Panc1 (cell line): ENCODE measurements around the gene EML6. TPM values are rescaled to one million over a fixed set of nuclear protein-coding genes. Genes with fewer than 3 reads are reported as not detected.
"Not testable (repeated sequence)": the region's sequence is repeated elsewhere in the genome, so short reads cannot be mapped to it uniquely, and the experiment has no call there.

Experiments used
- ATAC-seq: fragments of 200-7000 bp; cut with Tn5 transposase; 2 replicates; pipeline ENCODE4 v1.9.1; 2020; ENCODE audit warnings: mild to moderate bottlenecking, moderate library complexity
- BruUV-seq: library from RNA; stranded (reverse); fragments of 400-500 nt; replicated peaks from 2 replicates; lab custom pipeline; 2021; lab: Mats Ljungman, UMichigan
- CTCF ChIA-PET: fragments of 300-600 bp; sonication (Branson Sonifier 250); formaldehyde crosslinking; loops from one replicate; lab custom pipeline; 2022; ENCODE audit warnings: antibody characterized with exemption; lab: Charles Lee
- POLR2A ChIA-PET: fragments of 300-600 bp; sonication (Branson Sonifier 250); formaldehyde crosslinking; loops from one replicate; lab custom pipeline; 2022; ENCODE audit warnings: antibody characterized with exemption; lab: Charles Lee
- DNase-seq: peaks from one replicate; pipeline ENCODE4 v3.0.0-alpha.2; 2010; ENCODE audit warnings: low read depth, low spot score
- H3K27ac ChIP-seq: 2 replicates; pipeline ENCODE4 v1.5.1; 2011; ENCODE audit warnings: mild to moderate bottlenecking, low read length, inconsistent platforms
- H3K27me3 ChIP-seq: fragments of 200-500 bp; sonication (Bioruptor generic); 2 replicates; pipeline ENCODE4 v1.6.0; 2014; ENCODE audit warnings: low read length, inconsistent platforms; ENCODE audit not compliant: control insufficient read depth, insufficient read depth
- H3K36me3 ChIP-seq: fragments of 200-500 bp; sonication (Bioruptor generic); 2 replicates; pipeline ENCODE4 v1.5.1; 2014; ENCODE audit warnings: inconsistent platforms, mild to moderate bottlenecking, low read length, moderate library complexity; ENCODE audit not compliant: control insufficient read depth, insufficient read depth
- H3K4me1 ChIP-seq: 2 replicates; pipeline ENCODE4 v1.5.1; 2011; ENCODE audit warnings: inconsistent platforms, mild to moderate bottlenecking, low read length, moderate library complexity; ENCODE audit not compliant: control insufficient read depth, insufficient read depth
- H3K4me3 ChIP-seq, 2 experiments: 2 replicates each; pipeline ENCODE4 v1.5.1; 2011 to 2012; ENCODE audit warnings: low read depth in 2 of 2, low read length in 2 of 2, mild to moderate bottlenecking in 2 of 2, inconsistent platforms in 1 of 2, moderate library complexity in 1 of 2
- H3K9me3 ChIP-seq: fragments of 200-500 bp; sonication (Bioruptor generic); 2 replicates; pipeline ENCODE4 v1.5.1; 2014; ENCODE audit warnings: low read depth, mild to moderate bottlenecking, inconsistent platforms, low read length, moderate library complexity; ENCODE audit not compliant: control insufficient read depth, insufficient read depth
- CTCF ChIP-seq: fragments of 450-650 bp; IDR thresholded peaks from 2 replicates; pipeline ENCODE4 v1.5.1; 2017; ENCODE audit warnings: mild to moderate bottlenecking
- POLR2AphosphoS5 ChIP-seq: IDR thresholded peaks from 2 replicates; pipeline ENCODE4 v1.6.1; 2012; ENCODE audit warnings: mild to moderate bottlenecking, low read depth, low read length, moderate library complexity
- REST ChIP-seq, 2 experiments: IDR thresholded peaks; 2 replicates each; pipeline ENCODE4 v1.6.1; 2011 to 2012; ENCODE audit warnings: low read depth in 2 of 2, control low read depth in 1 of 2, low read length in 1 of 2, mild to moderate bottlenecking in 1 of 2, moderate library complexity in 1 of 2; ENCODE audit not compliant: insufficient read depth in 1 of 2
- SIN3A ChIP-seq: IDR thresholded peaks from 2 replicates; pipeline ENCODE4 v1.6.1; 2012; ENCODE audit warnings: low read depth, mild to moderate bottlenecking, low read length, moderate library complexity, borderline replicate concordance; ENCODE audit not compliant: insufficient read depth
- TCF7L2 ChIP-seq: IDR thresholded peaks from 2 replicates; pipeline ENCODE4 v1.6.1; 2011; ENCODE audit warnings: mild to moderate bottlenecking, low read depth, low read length, inconsistent platforms
- in situ Hi-C: cut with HindIII; loops from 2 replicates; pipeline ENCODE4 v1.10.0; 2016; ENCODE audit warnings: low sequenced_read_pairs, low pct_unique_long_range_greater_than_20kb
- intact Hi-C: fragments of 100-400 bp; cut with micrococcal nuclease; formaldehyde crosslinking; loops from one replicate; pipeline ENCODE4 v1.10.0; 2022; ENCODE audit not compliant: unreplicated experiment
- total RNA-seq: library from RNA; stranded (reverse); gene quantifications from one replicate; pipeline ENCODE4 v1.2.1, GENCODE V29; 2021; ENCODE audit not compliant: unreplicated experiment

Gene EML6
- total RNA-seq, 1 experiment from 2014 or later = 6.3 TPM

GRCh38 chr2:54871457-54872107 lies 148.1 kb downstream of the EML6 start:
- BruUV-seq = no TSS peak
- Histone ChIP-seq H3K27ac (no peak overlapping the region), H3K27me3 (no peaks in the 10 kb centered on the region), H3K4me3 (no peak overlapping the region), H3K36me3 (no peaks in the 10 kb centered on the region), H3K9me3 (no peaks in the 10 kb centered on the region), H3K4me1 (no peaks in the 10 kb centered on the region)
- intact Hi-C loops (no loop called here), in situ Hi-C loops (no loop called here)
- DNase-seq (no peak), ATAC-seq (no peak)
- no peak for TF ChIP-seq REST (IDR thresholded peaks at IDR 0.05; ENCODE audit: insufficient read depth in 1 of 2, low read depth in 2 of 2, low read length in 1 of 2)
- TF ChIP-seq POLR2AphosphoS5 = no peak
- no peak for TF ChIP-seq SIN3A
- no peak for TF ChIP-seq CTCF
- no peak for TF ChIP-seq TCF7L2
- CTCF ChIA-PET = no interaction called here
- POLR2A ChIA-PET = interaction anchor here (0.6 kb wide), 1 partner anchor 100 kb away, joined by 6 read pairs; no protein-coding TSS in a partner anchor

- H3K9me3 ChIP-seq = no peaks in the 10 kb centered on the region
- BruUV-seq = no TSS peak
- CTCF ChIA-PET = no interaction called here
- no peak for DNase-seq
- H3K27me3 ChIP-seq = no peaks in the 10 kb centered on the region
- ATAC-seq = no peak
- no peak overlapping the region for H3K27ac ChIP-seq
- no peak for TF ChIP-seq REST (IDR thresholded peaks at IDR 0.05; ENCODE audit: insufficient read depth in 1 of 2, low read depth in 2 of 2, low read length in 1 of 2)
- no peak for TF ChIP-seq CTCF
- no peak for TF ChIP-seq POLR2AphosphoS5
- TF ChIP-seq SIN3A = no peak
- TF ChIP-seq TCF7L2 = no peak
- POLR2A ChIA-PET = no interaction called here
- intact Hi-C loops = no loop called here
- no peaks in the 10 kb centered on the region for H3K4me1 ChIP-seq
- in situ Hi-C loops = no loop called here
- H3K36me3 ChIP-seq = no peaks in the 10 kb centered on the region
- no peak overlapping the region for H3K4me3 ChIP-seq
Observed at GRCh38 chr2:54872780-54873179, 149.3 kb downstream of the EML6 start.

- H3K27ac ChIP-seq, H3K4me1 ChIP-seq, CTCF ChIA-PET, H3K9me3 ChIP-seq, POLR2A ChIA-PET, BruUV-seq, H3K27me3 ChIP-seq, ATAC-seq, DNase-seq, H3K4me3 ChIP-seq, in situ Hi-C loops, H3K36me3 ChIP-seq, intact Hi-C loops: not testable (repeated sequence)
Observed at GRCh38 chr2:54873236-54873635, 149.8 kb downstream of the EML6 start.
